ENCODE data around the gene CCDC60.
A peak's percentile ranks its signal among the peaks of the same experiment; 100 is the strongest.

CCDC60 gene

GRCh38 chr12:119385659-119386058 lies 51.1 kb downstream of the CCDC60 start:
- peak; percentile 59 for DNase-seq

- DNase-seq: no peak
Observed at GRCh38 chr12:119389687-119390086, 55.2 kb downstream of the CCDC60 start.

GRCh38 chr12:119391673-119392072 lies 57.1 kb downstream of the CCDC60 start:
- DNase-seq: no peak

GRCh38 chr12:119393677-119394076 lies 59.1 kb downstream of the CCDC60 start:
- peak; percentile 69 for DNase-seq

GRCh38 chr12:119397540-119397939 lies 63.0 kb downstream of the CCDC60 start:
- DNase-seq: no peak

GRCh38 chr12:119398190-119398589 lies 63.7 kb downstream of the CCDC60 start:
- no peak for DNase-seq

GRCh38 chr12:119399301-119399700 lies 64.8 kb downstream of the CCDC60 start:
- DNase-seq: peak; percentile 31

GRCh38 chr12:119406308-119406707 lies 71.8 kb downstream of the CCDC60 start:
- no peak for DNase-seq

- DNase-seq: no peak
Observed at GRCh38 chr12:119406811-119407210, 72.3 kb downstream of the CCDC60 start.

GRCh38 chr12:119409043-119409442 lies 74.5 kb downstream of the CCDC60 start:
- DNase-seq: no peak

GRCh38 chr12:119410396-119410795 lies 75.9 kb downstream of the CCDC60 start:
- no peak for DNase-seq

GRCh38 chr12:119412306-119412705 lies 77.8 kb downstream of the CCDC60 start:
- DNase-seq: no peak

GRCh38 chr12:119412811-119413794 lies 78.6 kb downstream of the CCDC60 start:
- peak; percentile 96 for DNase-seq

GRCh38 chr12:119415714-119416113 lies 81.2 kb downstream of the CCDC60 start:
- DNase-seq: peak; percentile 54

GRCh38 chr12:119417440-119417839 lies 82.9 kb downstream of the CCDC60 start:
- DNase-seq: peak; percentile 75

GRCh38 chr12:119419381-119419780 lies 84.9 kb downstream of the CCDC60 start:
- no peak for DNase-seq

GRCh38 chr12:119423285-119423684 lies 88.8 kb downstream of the CCDC60 start:
- DNase-seq: no peak

- no peak for DNase-seq
Observed at GRCh38 chr12:119425623-119426022, 91.1 kb downstream of the CCDC60 start.

GRCh38 chr12:119431151-119431550 lies 96.6 kb downstream of the CCDC60 start:
- DNase-seq: no peak

- DNase-seq: no peak
Observed at GRCh38 chr12:119432949-119433348, 98.4 kb downstream of the CCDC60 start.

GRCh38 chr12:119440803-119441360 lies 106.4 kb downstream of the CCDC60 start:
- no peak for DNase-seq

GRCh38 chr12:119444462-119445044 lies 110.0 kb downstream of the CCDC60 start:
- peak; percentile 17 for DNase-seq

GRCh38 chr12:119446459-119446858 lies 111.9 kb downstream of the CCDC60 start:
- DNase-seq: no peak

GRCh38 chr12:119447126-119447525 lies 112.6 kb downstream of the CCDC60 start:
- no peak for DNase-seq

Data from NCI-H510A treated with DMSO at 0.1 percent for 48 hours (cell line).